ENCODE data around the gene CHPF. TPM values are rescaled to one million over a fixed set of nuclear protein-coding genes. Genes with fewer than 3 reads are reported as not detected.

Gene CHPF
- total and polyA plus RNA-seq, 2 donors (not counting 1 experiment from before 2014, with no cell fraction given), result 35.8 to 58.8 TPM

DNA sequence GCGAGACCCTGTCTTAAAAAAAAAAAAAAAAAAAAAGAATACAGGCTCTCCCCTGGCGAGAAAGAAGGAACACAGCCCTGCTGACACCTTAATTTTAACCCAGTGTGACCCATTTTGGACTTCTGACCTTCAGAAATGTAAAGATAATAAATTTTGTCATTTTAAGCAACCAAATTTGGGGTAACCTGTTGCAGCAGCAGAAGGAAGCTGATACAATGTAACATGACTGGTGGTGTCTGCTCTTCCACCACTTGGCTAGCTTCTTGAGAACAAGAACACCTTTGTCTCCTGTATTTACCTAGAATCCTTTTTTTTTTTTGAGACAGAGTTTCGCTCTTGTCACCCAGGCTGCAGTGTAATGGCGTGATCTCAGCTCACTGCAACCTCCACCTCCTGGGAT, 47.5 kb upstream of the CHPF start:
- H2AFZ ChIP-seq (ENCODE audit: low read length), result no peak overlapping the region
- peaks cover 3% of the 10 kb centered on the region for H3K27me3 ChIP-seq (ENCODE audit: control insufficient read depth, insufficient read depth, low read length)
- no peak overlapping the region for H3K4me3 ChIP-seq (replicated peaks in 1 of 4; ENCODE audit: control extremely low read depth in 1 of 4, insufficient read depth in 1 of 4, low read depth in 3 of 4, low read length in 4 of 4)
- TF ChIP-seq, protein P1, sequence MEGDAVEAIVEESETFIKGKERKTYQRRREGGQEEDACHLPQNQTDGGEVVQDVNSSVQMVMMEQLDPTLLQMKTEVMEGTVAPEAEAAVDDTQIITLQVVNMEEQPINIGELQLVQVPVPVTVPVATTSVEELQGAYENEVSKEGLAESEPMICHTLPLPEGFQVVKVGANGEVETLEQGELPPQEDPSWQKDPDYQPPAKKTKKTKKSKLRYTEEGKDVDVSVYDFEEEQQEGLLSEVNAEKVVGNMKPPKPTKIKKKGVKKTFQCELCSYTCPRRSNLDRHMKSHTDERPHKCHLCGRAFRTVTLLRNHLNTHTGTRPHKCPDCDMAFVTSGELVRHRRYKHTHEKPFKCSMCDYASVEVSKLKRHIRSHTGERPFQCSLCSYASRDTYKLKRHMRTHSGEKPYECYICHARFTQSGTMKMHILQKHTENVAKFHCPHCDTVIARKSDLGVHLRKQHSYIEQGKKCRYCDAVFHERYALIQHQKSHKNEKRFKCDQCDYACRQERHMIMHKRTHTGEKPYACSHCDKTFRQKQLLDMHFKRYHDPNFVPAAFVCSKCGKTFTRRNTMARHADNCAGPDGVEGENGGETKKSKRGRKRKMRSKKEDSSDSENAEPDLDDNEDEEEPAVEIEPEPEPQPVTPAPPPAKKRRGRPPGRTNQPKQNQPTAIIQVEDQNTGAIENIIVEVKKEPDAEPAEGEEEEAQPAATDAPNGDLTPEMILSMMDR (conservative IDR thresholded peaks at IDR 0.05 in 1 of 2, IDR thresholded peaks at IDR 0.05 in 1 of 2; ENCODE audit: low read depth in 1 of 2, low read length in 2 of 2), result no peak
- TF ChIP-seq EZH2 (IDR thresholded peaks at IDR 0.05; ENCODE audit: low read length, missing control alignments), result no peak
- no peak for DNase-seq (ENCODE audit: low read depth in 2 of 2)
- H3K79me2 ChIP-seq (ENCODE audit: control insufficient read depth, insufficient read depth, low read length), result no peaks in the 10 kb centered on the region
- H3K36me3 ChIP-seq (ENCODE audit: control insufficient read depth, insufficient read depth, low read length), result no peaks in the 10 kb centered on the region
- no peaks in the 10 kb centered on the region for H4K20me1 ChIP-seq (ENCODE audit: control insufficient read depth, extremely low read depth, insufficient read depth, low read length)
- no peaks in the 10 kb centered on the region for H3K9me3 ChIP-seq (ENCODE audit: control insufficient read depth, insufficient read depth, low read depth, low read length)
- no peaks in the 10 kb centered on the region for H3K4me1 ChIP-seq (ENCODE audit: control insufficient read depth, extremely low read depth, insufficient read depth, low read length)
- H3K4me2 ChIP-seq (ENCODE audit: extremely low read depth, insufficient read depth, low read length), result no peak overlapping the region
- no peak overlapping the region for H3K9ac ChIP-seq (ENCODE audit: insufficient read depth, low read length)
- H3K27ac ChIP-seq (ENCODE audit: insufficient read depth, low read length), result no peak overlapping the region

DNA sequence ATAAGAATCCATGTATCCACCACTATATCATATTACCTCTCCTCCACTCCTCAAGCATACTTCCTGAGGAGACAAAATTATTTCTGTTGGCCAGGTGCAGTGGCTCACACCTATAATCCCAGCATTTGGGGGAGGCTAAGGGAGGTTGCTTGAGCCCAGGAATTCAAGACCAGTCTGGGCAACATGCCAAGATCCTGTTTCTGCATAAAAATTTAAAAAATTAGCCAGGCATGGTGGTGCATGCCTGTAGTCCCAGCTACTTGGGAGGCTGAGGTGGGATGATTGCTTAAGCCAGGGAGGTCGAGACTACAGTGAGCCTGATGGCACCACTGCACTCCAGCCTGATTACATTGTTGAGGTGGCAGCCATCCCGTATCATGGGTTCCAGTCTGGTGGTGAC, 37.7 kb upstream of the CHPF start:
- H3K9me3 ChIP-seq (ENCODE audit: control insufficient read depth, insufficient read depth, low read depth, low read length), result no peaks in the 10 kb centered on the region
- TF ChIP-seq, protein P1 (conservative IDR thresholded peaks at IDR 0.05 in 1 of 2, IDR thresholded peaks at IDR 0.05 in 1 of 2; ENCODE audit: low read depth in 1 of 2, low read length in 2 of 2), result no peak
- no peak for TF ChIP-seq EZH2 (IDR thresholded peaks at IDR 0.05; ENCODE audit: low read length, missing control alignments)
- no peaks in the 10 kb centered on the region for H3K79me2 ChIP-seq (ENCODE audit: control insufficient read depth, insufficient read depth, low read length)
- no peak for DNase-seq (ENCODE audit: low read depth in 2 of 2)
- no peaks in the 10 kb centered on the region for H4K20me1 ChIP-seq (ENCODE audit: control insufficient read depth, extremely low read depth, insufficient read depth, low read length)
- H3K4me1 ChIP-seq (ENCODE audit: control insufficient read depth, extremely low read depth, insufficient read depth, low read length), result no peaks in the 10 kb centered on the region
- no peak overlapping the region for H3K27ac ChIP-seq (ENCODE audit: insufficient read depth, low read length)
- no peak overlapping the region for H3K4me2 ChIP-seq (ENCODE audit: extremely low read depth, insufficient read depth, low read length)
- H3K9ac ChIP-seq (ENCODE audit: insufficient read depth, low read length), result no peak overlapping the region
- H2AFZ ChIP-seq (ENCODE audit: low read length), result no peak overlapping the region
- no peak overlapping the region for H3K4me3 ChIP-seq (replicated peaks in 1 of 4; ENCODE audit: control extremely low read depth in 1 of 4, insufficient read depth in 1 of 4, low read depth in 3 of 4, low read length in 4 of 4)
- H3K36me3 ChIP-seq (ENCODE audit: control insufficient read depth, insufficient read depth, low read length), result no peaks in the 10 kb centered on the region
- peaks cover 23% of the 10 kb centered on the region for H3K27me3 ChIP-seq (ENCODE audit: control insufficient read depth, insufficient read depth, low read length)

DNA sequence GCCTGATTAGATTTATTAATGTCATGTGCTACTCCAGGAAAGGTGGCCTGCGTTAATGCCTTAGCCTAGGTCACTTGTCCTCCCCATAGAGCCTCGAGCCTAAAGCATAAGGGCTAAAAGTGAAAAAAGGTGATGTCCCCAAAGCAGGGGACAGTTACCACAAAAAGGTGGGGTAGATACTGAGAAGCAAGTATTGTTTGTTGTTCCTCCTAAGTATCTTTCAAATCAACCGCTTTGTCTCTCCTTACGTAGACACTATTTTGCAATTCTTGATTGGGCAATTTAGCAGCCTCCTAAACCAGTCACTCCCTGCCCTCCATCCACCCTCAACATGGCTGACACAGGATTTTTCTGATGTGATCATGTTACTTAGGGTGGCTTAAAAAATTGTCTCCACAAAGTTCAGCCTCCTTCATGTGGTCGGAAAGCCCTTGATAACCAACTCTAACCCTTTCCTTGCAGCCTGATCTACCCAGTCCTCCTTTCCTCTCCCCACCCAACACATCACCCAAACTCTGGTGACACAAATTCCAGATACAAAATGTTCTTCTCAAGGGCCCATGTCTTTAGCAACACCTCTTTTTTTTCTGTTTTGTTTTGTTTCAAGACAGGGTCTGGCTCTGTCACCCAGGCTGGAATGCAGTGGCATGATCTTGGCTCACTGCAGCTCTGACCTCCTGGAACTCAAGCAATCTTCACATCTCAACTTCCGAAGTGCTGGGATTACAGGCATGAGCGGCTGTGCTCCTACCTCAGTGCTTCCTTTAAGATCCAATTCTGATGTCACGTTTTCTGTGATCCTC, 35.4 kb upstream of the CHPF start:
- TF ChIP-seq EZH2 (IDR thresholded peaks at IDR 0.05; ENCODE audit: low read length, missing control alignments), result no peak
- TF ChIP-seq, protein P1 (conservative IDR thresholded peaks at IDR 0.05 in 1 of 2, IDR thresholded peaks at IDR 0.05 in 1 of 2; ENCODE audit: low read depth in 1 of 2, low read length in 2 of 2), result no peak
- Histone ChIP-seq H4K20me1 (ENCODE audit: control insufficient read depth, extremely low read depth, insufficient read depth, low read length) (no peaks in the 10 kb centered on the region), H2AFZ (ENCODE audit: low read length) (no peak overlapping the region), H3K36me3 (ENCODE audit: control insufficient read depth, insufficient read depth, low read length) (no peaks in the 10 kb centered on the region), H3K4me3 (replicated peaks in 1 of 4; ENCODE audit: control extremely low read depth in 1 of 4, insufficient read depth in 1 of 4, low read depth in 3 of 4, low read length in 4 of 4) (no peak overlapping the region), H3K79me2 (ENCODE audit: control insufficient read depth, insufficient read depth, low read length) (no peaks in the 10 kb centered on the region), H3K9ac (ENCODE audit: insufficient read depth, low read length) (no peak overlapping the region), H3K27ac (ENCODE audit: insufficient read depth, low read length) (no peak overlapping the region), H3K4me1 (ENCODE audit: control insufficient read depth, extremely low read depth, insufficient read depth, low read length) (no peaks in the 10 kb centered on the region), H3K27me3 (ENCODE audit: control insufficient read depth, insufficient read depth, low read length) (peaks cover 25% of the 10 kb centered on the region), H3K4me2 (ENCODE audit: extremely low read depth, insufficient read depth, low read length) (no peak overlapping the region), H3K9me3 (ENCODE audit: control insufficient read depth, insufficient read depth, low read depth, low read length) (no peaks in the 10 kb centered on the region)
- peak in 1 of 2 donors; percentile 76 for DNase-seq (ENCODE audit: low read depth in 2 of 2)
